Osteocyte (in vitro differentiated cells): ENCODE data around the gene NCAM2. TPM values are rescaled to one million over a fixed set of nuclear protein-coding genes. Genes with fewer than 3 reads are reported as not detected.
A peak's percentile ranks its signal among the peaks of the same experiment; 100 is the strongest.

ENCODE experiments used
- DNase-seq: peaks from one replicate; pipeline ENCODE4 v3.0.0; 2021; ENCODE audit warnings: mixed read lengths; ENCODE audit not compliant: unreplicated experiment; ENCODE audit errors: extremely low spot score
- H3K27ac Mint-ChIP-seq: one replicate; pipeline ENCODE4 v1.8.0; 2021; ENCODE audit warnings: mild to moderate bottlenecking, mixed read lengths; ENCODE audit not compliant: unreplicated experiment
- H3K27me3 Mint-ChIP-seq: one replicate; pipeline ENCODE4 v1.8.0; 2021; ENCODE audit warnings: mixed read lengths; ENCODE audit not compliant: unreplicated experiment
- H3K36me3 Mint-ChIP-seq: one replicate; pipeline ENCODE4 v1.8.0; 2021; ENCODE audit warnings: mixed read lengths; ENCODE audit not compliant: unreplicated experiment
- H3K4me1 Mint-ChIP-seq: one replicate; pipeline ENCODE4 v1.8.0; 2021; ENCODE audit warnings: mixed read lengths; ENCODE audit not compliant: unreplicated experiment
- H3K4me3 Mint-ChIP-seq: one replicate; pipeline ENCODE4 v1.8.0; 2021; ENCODE audit warnings: mild to moderate bottlenecking, moderate library complexity, mixed read lengths; ENCODE audit not compliant: unreplicated experiment
- H3K9me3 Mint-ChIP-seq: one replicate; pipeline ENCODE4 v1.8.0; 2021; ENCODE audit warnings: mixed read lengths; ENCODE audit not compliant: unreplicated experiment
- CTCF ChIP-seq: fragments of 200-600 bp; sonication (generic); IDR thresholded peaks from 2 replicates; pipeline ENCODE4 v1.5.0; 2021; ENCODE audit warnings: antibody characterized with exemption, mild to moderate bottlenecking, moderate library complexity
- total RNA-seq: library from RNA; stranded (reverse); gene quantifications from 2 replicates; pipeline ENCODE4 v1.2.1, GENCODE V29; 2021

NCAM2 gene
- total RNA-seq, 1 donor from 2014 or later: 121 TPM

GRCh38 chr21:21085206-21085605 is 87.0 kb downstream of the NCAM2 start:
- TF ChIP-seq CTCF: no peak
- Mint-ChIP-seq H3K27me3 (no peaks in the 10 kb centered on the region), H3K4me1 (peaks cover 22% of the 10 kb centered on the region), H3K27ac (no peak overlapping the region), H3K36me3 (no peaks in the 10 kb centered on the region), H3K9me3 (no peaks in the 10 kb centered on the region), H3K4me3 (no peak overlapping the region)
- no peak for DNase-seq

- Mint-ChIP-seq H3K27me3 (no peaks in the 10 kb centered on the region), H3K27ac (no peak overlapping the region), H3K4me3 (no peak overlapping the region), H3K4me1 (no peaks in the 10 kb centered on the region), H3K36me3 (no peaks in the 10 kb centered on the region), H3K9me3 (no peaks in the 10 kb centered on the region)
- no peak for DNase-seq
- TF ChIP-seq CTCF: no peak
Measured at GRCh38 chr21:21096956-21097355, 98.7 kb downstream of the NCAM2 start.

- Mint-ChIP-seq H3K36me3 (no peaks in the 10 kb centered on the region), H3K4me3 (no peak overlapping the region), H3K4me1 (no peaks in the 10 kb centered on the region), H3K27ac (no peak overlapping the region), H3K9me3 (no peaks in the 10 kb centered on the region), H3K27me3 (no peaks in the 10 kb centered on the region)
- no peak for TF ChIP-seq CTCF
- no peak for DNase-seq
Measured at GRCh38 chr21:21097466-21097865, 99.3 kb downstream of the NCAM2 start.

- TF ChIP-seq CTCF: peak; percentile 48
- H3K36me3 Mint-ChIP-seq: no peaks in the 10 kb centered on the region
- H3K4me3 Mint-ChIP-seq: no peak overlapping the region
- peaks cover 1% of the 10 kb centered on the region for H3K4me1 Mint-ChIP-seq
- H3K27ac Mint-ChIP-seq: no peak overlapping the region
- no peaks in the 10 kb centered on the region for H3K9me3 Mint-ChIP-seq
- DNase-seq: no peak
- H3K27me3 Mint-ChIP-seq: no peaks in the 10 kb centered on the region
Measured at GRCh38 chr21:21101911-21102310, 103.7 kb downstream of the NCAM2 start.

GRCh38 chr21:21102896-21103295 is 104.7 kb downstream of the NCAM2 start:
- Mint-ChIP-seq H3K4me1 (peaks cover 1% of the 10 kb centered on the region), H3K9me3 (no peaks in the 10 kb centered on the region), H3K36me3 (no peaks in the 10 kb centered on the region), H3K27me3 (no peaks in the 10 kb centered on the region), H3K27ac (no peak overlapping the region), H3K4me3 (no peak overlapping the region)
- TF ChIP-seq CTCF: no peak
- DNase-seq: no peak
